Measurements from ENCODE around the gene POLR2M. TPM values are rescaled to one million over a fixed set of nuclear protein-coding genes. Genes with fewer than 3 reads are reported as not detected.

The POLR2M gene
- total RNA-seq, 1 donor from 2014 or later: 53.6 TPM

DNA sequence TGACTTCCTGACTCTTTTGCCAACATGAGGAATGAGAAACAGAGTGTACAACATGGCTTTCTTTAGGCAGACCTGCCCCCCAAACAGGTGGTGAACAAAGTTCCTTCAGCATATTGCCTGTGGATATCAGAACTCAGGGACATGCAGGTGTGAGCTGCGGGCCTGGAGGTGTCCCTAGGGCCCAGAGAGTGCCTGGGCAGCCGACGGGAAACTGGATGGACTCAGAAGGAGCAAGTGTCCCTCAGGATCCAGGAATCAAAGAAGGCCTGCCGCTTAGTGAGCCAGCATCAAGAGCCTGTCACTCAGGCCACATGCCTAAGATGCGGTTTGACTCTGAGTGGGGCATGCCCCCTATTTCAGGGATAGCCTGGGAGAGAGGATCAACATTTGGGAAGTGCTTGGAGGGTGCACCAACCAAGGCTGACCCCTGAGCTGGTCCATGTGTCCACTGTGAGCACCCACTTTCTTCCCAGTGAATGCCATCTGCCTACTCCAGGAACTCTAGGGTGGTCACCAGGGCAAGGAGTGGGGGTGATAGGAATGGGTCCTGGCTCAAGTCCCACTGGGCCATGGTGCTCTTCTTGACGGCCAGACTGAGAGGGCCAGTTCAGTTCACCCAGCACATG lies 16.1 kb upstream of the POLR2M start:
- Histone ChIP-seq H3K27ac (replicated peaks) (peak overlapping the region; percentile 72), H3K4me3 (no peak overlapping the region), H3K9me3 (replicated peaks) (no peaks in the 10 kb centered on the region), H3K27me3 (ENCODE audit: low read depth) (no peaks in the 10 kb centered on the region), H3K36me3 (peaks cover 5% of the 10 kb centered on the region), H3K4me1 (peaks cover 67% of the 10 kb centered on the region)
- intact Hi-C loops (cut with micrococcal nuclease): no loop called here
- DNase-seq: no peak
- TF ChIP-seq, protein P1, sequence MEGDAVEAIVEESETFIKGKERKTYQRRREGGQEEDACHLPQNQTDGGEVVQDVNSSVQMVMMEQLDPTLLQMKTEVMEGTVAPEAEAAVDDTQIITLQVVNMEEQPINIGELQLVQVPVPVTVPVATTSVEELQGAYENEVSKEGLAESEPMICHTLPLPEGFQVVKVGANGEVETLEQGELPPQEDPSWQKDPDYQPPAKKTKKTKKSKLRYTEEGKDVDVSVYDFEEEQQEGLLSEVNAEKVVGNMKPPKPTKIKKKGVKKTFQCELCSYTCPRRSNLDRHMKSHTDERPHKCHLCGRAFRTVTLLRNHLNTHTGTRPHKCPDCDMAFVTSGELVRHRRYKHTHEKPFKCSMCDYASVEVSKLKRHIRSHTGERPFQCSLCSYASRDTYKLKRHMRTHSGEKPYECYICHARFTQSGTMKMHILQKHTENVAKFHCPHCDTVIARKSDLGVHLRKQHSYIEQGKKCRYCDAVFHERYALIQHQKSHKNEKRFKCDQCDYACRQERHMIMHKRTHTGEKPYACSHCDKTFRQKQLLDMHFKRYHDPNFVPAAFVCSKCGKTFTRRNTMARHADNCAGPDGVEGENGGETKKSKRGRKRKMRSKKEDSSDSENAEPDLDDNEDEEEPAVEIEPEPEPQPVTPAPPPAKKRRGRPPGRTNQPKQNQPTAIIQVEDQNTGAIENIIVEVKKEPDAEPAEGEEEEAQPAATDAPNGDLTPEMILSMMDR (IDR thresholded peaks at IDR 0.05; ENCODE audit: borderline replicate concordance): no peak

DNA sequence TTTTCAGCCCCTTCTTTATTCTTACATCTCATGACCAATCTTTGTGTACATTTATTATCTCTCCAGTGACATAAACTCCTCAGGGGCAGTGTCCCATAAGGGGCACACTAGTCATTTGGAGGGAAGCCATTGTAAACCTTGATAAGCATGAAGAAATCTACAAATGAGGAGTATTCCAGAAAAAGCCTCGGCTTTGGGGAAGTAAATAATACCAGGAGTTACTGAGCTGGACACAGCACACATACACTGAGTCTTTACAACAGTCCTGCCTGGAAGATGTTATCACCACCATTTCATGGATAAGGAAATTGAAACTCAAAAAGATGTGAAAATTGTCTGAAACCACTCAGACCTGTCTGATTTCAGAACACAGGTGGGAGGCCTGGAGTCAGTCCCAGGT lies 15.4 kb upstream of the POLR2M start:
- TF ChIP-seq, protein P1 (IDR thresholded peaks at IDR 0.05; ENCODE audit: borderline replicate concordance): no peak
- intact Hi-C loops (cut with micrococcal nuclease): no loop called here
- H3K36me3 ChIP-seq: peaks cover 5% of the 10 kb centered on the region
- DNase-seq: no peak
- peak overlapping the region; percentile 72 for H3K27ac ChIP-seq (replicated peaks)
- H3K4me1 ChIP-seq: peaks cover 60% of the 10 kb centered on the region
- no peaks in the 10 kb centered on the region for H3K27me3 ChIP-seq (ENCODE audit: low read depth)
- H3K9me3 ChIP-seq (replicated peaks): no peaks in the 10 kb centered on the region
- no peak overlapping the region for H3K4me3 ChIP-seq

DNA sequence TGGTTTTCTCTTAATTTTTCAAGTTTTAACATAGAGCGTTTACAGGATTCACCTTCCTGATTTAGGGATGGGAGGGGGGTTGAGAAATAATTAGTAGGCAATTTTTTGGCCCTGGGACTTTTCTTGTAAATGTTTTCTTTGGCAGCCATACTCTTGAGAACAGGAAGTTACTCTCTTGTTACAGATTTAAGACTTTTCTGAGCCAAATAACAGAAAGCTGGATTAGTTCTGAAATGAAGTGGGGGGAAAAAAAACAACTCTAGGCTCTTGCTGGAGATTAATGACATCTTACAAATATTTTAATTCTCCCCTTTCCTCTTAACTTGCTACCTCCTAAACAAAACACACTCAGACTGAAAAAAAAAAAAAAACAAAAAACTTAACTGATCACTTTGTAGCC lies 13.8 kb upstream of the POLR2M start:
- peaks cover 57% of the 10 kb centered on the region for H3K4me1 ChIP-seq
- no peaks in the 10 kb centered on the region for H3K9me3 ChIP-seq (replicated peaks)
- DNase-seq: no peak
- TF ChIP-seq, protein P1 (IDR thresholded peaks at IDR 0.05; ENCODE audit: borderline replicate concordance): no peak
- peak overlapping the region; percentile 72 for H3K27ac ChIP-seq (replicated peaks)
- intact Hi-C loops (cut with micrococcal nuclease): no loop called here
- peaks cover 5% of the 10 kb centered on the region for H3K36me3 ChIP-seq
- no peak overlapping the region for H3K4me3 ChIP-seq
- H3K27me3 ChIP-seq (ENCODE audit: low read depth): no peaks in the 10 kb centered on the region

DNA sequence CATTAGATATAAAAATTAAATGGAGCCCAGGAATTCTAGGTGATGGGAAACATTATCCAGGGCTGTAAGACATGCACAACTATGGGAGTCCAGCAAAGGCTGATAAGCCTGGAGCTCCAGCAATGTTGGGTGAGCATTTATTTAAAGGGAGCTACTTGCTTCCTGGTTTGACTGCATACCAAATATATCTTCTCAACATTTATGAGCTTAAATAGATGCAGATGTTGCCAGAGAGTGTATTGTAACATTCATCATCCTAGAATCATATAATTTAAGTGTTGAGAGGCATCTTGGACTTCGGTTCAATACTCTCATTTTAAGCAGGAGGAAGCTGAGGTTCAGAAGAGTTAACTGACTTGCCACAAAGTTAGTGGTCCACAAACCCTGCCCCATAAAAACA lies 12.2 kb upstream of the POLR2M start:
- H3K27ac ChIP-seq (replicated peaks): peak overlapping the region; percentile 72
- no peak for DNase-seq
- H3K36me3 ChIP-seq: peaks cover 5% of the 10 kb centered on the region
- no peaks in the 10 kb centered on the region for H3K9me3 ChIP-seq (replicated peaks)
- H3K27me3 ChIP-seq (ENCODE audit: low read depth): no peaks in the 10 kb centered on the region
- no peak overlapping the region for H3K4me3 ChIP-seq
- TF ChIP-seq, protein P1 (IDR thresholded peaks at IDR 0.05; ENCODE audit: borderline replicate concordance): no peak
- peaks cover 57% of the 10 kb centered on the region for H3K4me1 ChIP-seq
- intact Hi-C loops (cut with micrococcal nuclease): no loop called here

DNA sequence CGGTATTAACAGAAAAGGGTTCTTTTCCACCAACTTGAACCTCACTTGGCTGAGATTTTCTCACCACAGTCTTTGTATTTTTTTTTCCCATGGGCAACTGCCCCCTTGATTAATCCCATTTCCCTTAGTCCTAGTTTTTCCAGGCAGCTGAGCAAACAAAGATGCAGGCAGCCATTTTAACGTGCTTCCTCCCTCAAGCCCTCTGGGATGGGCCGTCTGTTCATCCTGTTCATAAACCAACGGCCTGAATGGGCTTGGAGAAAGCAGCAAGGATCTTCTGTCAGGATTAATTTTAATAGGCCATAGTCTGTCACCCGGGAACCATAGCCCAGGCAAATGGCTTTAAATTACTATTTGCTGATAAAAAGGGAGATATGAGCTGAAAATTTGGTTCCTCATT lies 10.4 kb upstream of the POLR2M start:
- peaks cover 44% of the 10 kb centered on the region for H3K4me1 ChIP-seq
- peak overlapping the region; percentile 27 for H3K27ac ChIP-seq (replicated peaks)
- TF ChIP-seq, protein P1 (IDR thresholded peaks at IDR 0.05; ENCODE audit: borderline replicate concordance): no peak

More for the DNA sequence above, 10.4 kb upstream of the POLR2M start:
- Histone ChIP-seq H3K27me3 (ENCODE audit: low read depth) (no peaks in the 10 kb centered on the region), H3K9me3 (replicated peaks) (no peaks in the 10 kb centered on the region), H3K4me3 (no peak overlapping the region), H3K36me3 (no peaks in the 10 kb centered on the region)
- intact Hi-C loops (cut with micrococcal nuclease): loop anchor here (5.0 kb wide), 1 partner anchor 1766 kb away; no protein-coding TSS in a partner anchor
- no peak for DNase-seq

All from left ventricle myocardium inferior (tissue), 1 donor.